ENCODE results near the gene AFF1.
"Not testable (repeated sequence)": the region's sequence is repeated elsewhere in the genome, so short reads cannot be mapped to it uniquely, and the experiment has no call there.

The AFF1 gene

GRCh38 chr4:86989658-86990057 lies 54.8 kb downstream of the AFF1 start:
- not testable (repeated sequence) for DNase-seq

GRCh38 chr4:86990510-86990909 lies 55.7 kb downstream of the AFF1 start:
- no peak for DNase-seq

- DNase-seq, result no peak
Measured at GRCh38 chr4:86991994-86992393, 57.2 kb downstream of the AFF1 start.

- no peak for DNase-seq
Measured at GRCh38 chr4:86993909-86994681, 59.3 kb downstream of the AFF1 start.

- no peak for DNase-seq
Measured at GRCh38 chr4:86994686-86995085, 59.9 kb downstream of the AFF1 start.

- DNase-seq, result not testable (repeated sequence)
Measured at GRCh38 chr4:86996510-86996909, 61.7 kb downstream of the AFF1 start.

GRCh38 chr4:86999136-86999643 lies 64.4 kb downstream of the AFF1 start:
- DNase-seq, result no peak

GRCh38 chr4:87002682-87003043 lies 67.9 kb downstream of the AFF1 start:
- no peak for DNase-seq

GRCh38 chr4:87003266-87003665 lies 68.5 kb downstream of the AFF1 start:
- DNase-seq, result no peak

- no peak for DNase-seq
Measured at GRCh38 chr4:87005369-87005689, 70.5 kb downstream of the AFF1 start.

GRCh38 chr4:87005690-87006425 lies 71.0 kb downstream of the AFF1 start:
- DNase-seq, result peak; percentile 57

GRCh38 chr4:87006426-87006675 lies 71.5 kb downstream of the AFF1 start:
- no peak for DNase-seq

- DNase-seq, result peak; percentile 86
Measured at GRCh38 chr4:87006676-87007527, 72.1 kb downstream of the AFF1 start.

- peak; percentile 49 for DNase-seq
Measured at GRCh38 chr4:87007528-87008446, 73.0 kb downstream of the AFF1 start.

GRCh38 chr4:87009095-87009648 lies 74.4 kb downstream of the AFF1 start:
- DNase-seq, result no peak

GRCh38 chr4:87010192-87010591 lies 75.4 kb downstream of the AFF1 start:
- no peak for DNase-seq

- DNase-seq, result no peak
Measured at GRCh38 chr4:87011340-87012034, 76.7 kb downstream of the AFF1 start.

- DNase-seq, result no peak
Measured at GRCh38 chr4:87012265-87012953, 77.6 kb downstream of the AFF1 start.

GRCh38 chr4:87012954-87013308 lies 78.1 kb downstream of the AFF1 start:
- DNase-seq, result not testable (repeated sequence)

- DNase-seq, result no peak
Measured at GRCh38 chr4:87014284-87014782, 79.5 kb downstream of the AFF1 start.

- DNase-seq, result no peak
Measured at GRCh38 chr4:87015416-87015815, 80.6 kb downstream of the AFF1 start.

All from activated naive CD4-positive, alpha-beta T cell treated with Interleukin-2 at 50 U/mL for 16 hours (primary cell).